ENCODE results near the gene ZNF324B.

ZNF324B gene

GRCh38 chr19:58429745-58430144 lies 21.7 kb upstream of the ZNF324B start:
- Histone ChIP-seq H3K4me2 (ENCODE audit: insufficient read depth, low read length, poor library complexity, severe bottlenecking) (no peak overlapping the region), H3K4ac (ENCODE audit: low read length) (no peak overlapping the region), H3K36me3 (replicated peaks in 1 of 2; ENCODE audit: control insufficient read depth in 2 of 2, insufficient read depth in 2 of 2, low read length in 2 of 2) (peaks cover 28 to 53% of the 10 kb centered on the region in 2 donors), H3K4me1 (ENCODE audit: control insufficient read depth in 2 of 2, insufficient read depth in 1 of 2, low read depth in 1 of 2, low read length in 2 of 2) (no peaks in the 10 kb centered on the region), H3K27me3 (ENCODE audit: control insufficient read depth in 3 of 3, insufficient read depth in 3 of 3, low read depth in 1 of 3, low read length in 3 of 3) (no peaks in the 10 kb centered on the region), H3K9ac (ENCODE audit: low read depth, low read length, poor library complexity) (no peak overlapping the region), H3K4me3 (ENCODE audit: low read length in 2 of 2) (no peak overlapping the region), H4K8ac (ENCODE audit: low read depth, low read length) (no peak overlapping the region), H3K79me1 (ENCODE audit: low read depth, low read length) (no peaks in the 10 kb centered on the region), H3K9me3 (replicated peaks in 1 of 2; ENCODE audit: control insufficient read depth in 2 of 2, insufficient read depth in 1 of 2, low read depth in 1 of 2, low read length in 2 of 2) (peaks cover 63 to 73% of the 10 kb centered on the region in 2 donors), H2BK15ac (ENCODE audit: low read length) (no peak overlapping the region), H2AK5ac (ENCODE audit: low read depth, low read length) (no peak overlapping the region), H2BK12ac (ENCODE audit: low read length) (no peak overlapping the region), H3K18ac (ENCODE audit: low read length) (no peak overlapping the region), H3K14ac (ENCODE audit: low read length) (no peak overlapping the region), H2BK120ac (ENCODE audit: low read depth, low read length) (no peak overlapping the region), H2AFZ (ENCODE audit: low read length) (no peak overlapping the region), H3K27ac (replicated peaks; ENCODE audit: low read length) (no peak overlapping the region), H3K23ac (ENCODE audit: low read depth, low read length, poor library complexity) (no peak overlapping the region), H2BK5ac (ENCODE audit: low read length) (no peak overlapping the region), H4K91ac (ENCODE audit: low read depth, low read length, poor library complexity) (no peak overlapping the region)
- DNase-seq (ENCODE audit: low spot score) = no peak

GRCh38 chr19:58434217-58434616 lies 17.2 kb upstream of the ZNF324B start:
- Histone ChIP-seq H3K23ac (ENCODE audit: low read depth, low read length, poor library complexity) (no peak overlapping the region), H3K27me3 (ENCODE audit: control insufficient read depth in 3 of 3, insufficient read depth in 3 of 3, low read depth in 1 of 3, low read length in 3 of 3) (no peaks in the 10 kb centered on the region), H3K9me3 (replicated peaks in 1 of 2; ENCODE audit: control insufficient read depth in 2 of 2, insufficient read depth in 1 of 2, low read depth in 1 of 2, low read length in 2 of 2) (peaks cover 62 to 91% of the 10 kb centered on the region in 2 donors), H2AK5ac (ENCODE audit: low read depth, low read length) (no peak overlapping the region), H3K36me3 (replicated peaks in 1 of 2; ENCODE audit: control insufficient read depth in 2 of 2, insufficient read depth in 2 of 2, low read length in 2 of 2) (peaks cover 38 to 79% of the 10 kb centered on the region in 2 donors), H3K14ac (ENCODE audit: low read length) (no peak overlapping the region), H3K4me1 (ENCODE audit: control insufficient read depth in 2 of 2, insufficient read depth in 1 of 2, low read depth in 1 of 2, low read length in 2 of 2) (peaks cover 0 to 3% of the 10 kb centered on the region in 2 donors), H3K4me2 (ENCODE audit: insufficient read depth, low read length, poor library complexity, severe bottlenecking) (no peak overlapping the region), H3K27ac (replicated peaks; ENCODE audit: low read length) (no peak overlapping the region), H2BK15ac (ENCODE audit: low read length) (no peak overlapping the region), H2BK120ac (ENCODE audit: low read depth, low read length) (no peak overlapping the region), H4K8ac (ENCODE audit: low read depth, low read length) (no peak overlapping the region), H3K4ac (ENCODE audit: low read length) (no peak overlapping the region), H3K18ac (ENCODE audit: low read length) (no peak overlapping the region), H2AFZ (ENCODE audit: low read length) (no peak overlapping the region), H2BK5ac (ENCODE audit: low read length) (no peak overlapping the region), H3K4me3 (ENCODE audit: low read length in 2 of 2) (no peak overlapping the region), H3K79me1 (ENCODE audit: low read depth, low read length) (peaks cover 3% of the 10 kb centered on the region), H4K91ac (ENCODE audit: low read depth, low read length, poor library complexity) (no peak overlapping the region), H3K9ac (ENCODE audit: low read depth, low read length, poor library complexity) (no peak overlapping the region), H2BK12ac (ENCODE audit: low read length) (no peak overlapping the region)
- no CpG with 5 or more reads among the region's 2 CpGs for WGBS, 2 donors (ENCODE audit: extremely low coverage in 2 of 2, insufficient read length in 2 of 2, insufficient replicate concordance in 1 of 2)
- DNase-seq (ENCODE audit: low spot score) = no peak

- H3K18ac ChIP-seq (ENCODE audit: low read length) = peak within 1 kb of the TSS; percentile 92
- no CpG with 5 or more reads among the region's 59 CpGs for WGBS, 2 donors (ENCODE audit: extremely low coverage in 2 of 2, insufficient read length in 2 of 2, insufficient replicate concordance in 1 of 2)
These were observed 11.6 kb upstream of the ZNF324B start, which contains the start of gene ZNF132 for GRCh38 chr19:58439576-58440554. ZNF132 (minus strand) TSS chr19:58440153; CDS start chr19:58439821, 332 bp downstream.

GRCh38 chr19:58440556-58440955 lies 10.9 kb upstream of the ZNF324B start:
- WGBS, 2 donors (ENCODE audit: extremely low coverage in 2 of 2, insufficient read length in 2 of 2, insufficient replicate concordance in 1 of 2) = no CpG with 5 or more reads among the region's 31 CpGs
- Histone ChIP-seq H3K27me3 (ENCODE audit: control insufficient read depth in 3 of 3, insufficient read depth in 3 of 3, low read depth in 1 of 3, low read length in 3 of 3) (no peaks in the 10 kb centered on the region), H2AK5ac (ENCODE audit: low read depth, low read length) (peak overlapping the region; percentile 66), H3K27ac (replicated peaks; ENCODE audit: low read length) (no peak overlapping the region), H2BK15ac (ENCODE audit: low read length) (no peak overlapping the region), H3K4ac (ENCODE audit: low read length) (no peak overlapping the region), H3K4me2 (ENCODE audit: insufficient read depth, low read length, poor library complexity, severe bottlenecking) (peak overlapping the region; percentile 93), H2BK120ac (ENCODE audit: low read depth, low read length) (no peak overlapping the region), H4K91ac (ENCODE audit: low read depth, low read length, poor library complexity) (no peak overlapping the region), H3K36me3 (replicated peaks in 1 of 2; ENCODE audit: control insufficient read depth in 2 of 2, insufficient read depth in 2 of 2, low read length in 2 of 2) (peaks cover 5 to 23% of the 10 kb centered on the region in 2 donors), H2BK12ac (ENCODE audit: low read length) (no peak overlapping the region), H2AFZ (ENCODE audit: low read length) (peak overlapping the region; percentile 82), H3K18ac (ENCODE audit: low read length) (peak overlapping the region; percentile 92), H3K79me1 (ENCODE audit: low read depth, low read length) (peaks cover 6% of the 10 kb centered on the region), H3K14ac (ENCODE audit: low read length) (peak overlapping the region; percentile 21), H2BK5ac (ENCODE audit: low read length) (no peak overlapping the region), H3K9ac (ENCODE audit: low read depth, low read length, poor library complexity) (peak overlapping the region; percentile 60), H3K9me3 (replicated peaks in 1 of 2; ENCODE audit: control insufficient read depth in 2 of 2, insufficient read depth in 1 of 2, low read depth in 1 of 2, low read length in 2 of 2) (peaks cover 21 to 30% of the 10 kb centered on the region in 2 donors), H4K8ac (ENCODE audit: low read depth, low read length) (no peak overlapping the region), H3K23ac (ENCODE audit: low read depth, low read length, poor library complexity) (no peak overlapping the region), H3K4me3 (ENCODE audit: low read length in 2 of 2) (peak overlapping the region; percentile 69 to 83), H3K4me1 (ENCODE audit: control insufficient read depth in 2 of 2, insufficient read depth in 1 of 2, low read depth in 1 of 2, low read length in 2 of 2) (peaks cover 0 to 10% of the 10 kb centered on the region in 2 donors)
- DNase-seq (ENCODE audit: low spot score) = no peak

More at GRCh38 chr19:58439576-58440554, 11.6 kb upstream of the ZNF324B start, which contains the start of gene ZNF132:
- no peak within 1 kb of the TSS for H2BK12ac ChIP-seq (ENCODE audit: low read length)
- peaks cover 6% of the 10 kb centered on the region for H3K79me1 ChIP-seq (ENCODE audit: low read depth, low read length)
- H2BK15ac ChIP-seq (ENCODE audit: low read length) = no peak within 1 kb of the TSS
- no peak within 1 kb of the TSS for H3K27ac ChIP-seq (replicated peaks; ENCODE audit: low read length)
- H3K4ac ChIP-seq (ENCODE audit: low read length) = peak within 1 kb of the TSS; percentile 79
- peak; percentile 97 for DNase-seq (ENCODE audit: low spot score)
- peak within 1 kb of the TSS; percentile 82 for H2AFZ ChIP-seq (ENCODE audit: low read length)
- peaks cover 25 to 37% of the 10 kb centered on the region in 2 donors for H3K9me3 ChIP-seq (replicated peaks in 1 of 2; ENCODE audit: control insufficient read depth in 2 of 2, insufficient read depth in 1 of 2, low read depth in 1 of 2, low read length in 2 of 2)
- peaks cover 0 to 10% of the 10 kb centered on the region in 2 donors for H3K4me1 ChIP-seq (ENCODE audit: control insufficient read depth in 2 of 2, insufficient read depth in 1 of 2, low read depth in 1 of 2, low read length in 2 of 2)
- H4K91ac ChIP-seq (ENCODE audit: low read depth, low read length, poor library complexity) = no peak within 1 kb of the TSS
- peaks cover 9 to 30% of the 10 kb centered on the region in 2 donors for H3K36me3 ChIP-seq (replicated peaks in 1 of 2; ENCODE audit: control insufficient read depth in 2 of 2, insufficient read depth in 2 of 2, low read length in 2 of 2)
- H3K23ac ChIP-seq (ENCODE audit: low read depth, low read length, poor library complexity) = peak within 1 kb of the TSS; percentile 40
- H3K27me3 ChIP-seq (ENCODE audit: control insufficient read depth in 3 of 3, insufficient read depth in 3 of 3, low read depth in 1 of 3, low read length in 3 of 3) = no peaks in the 10 kb centered on the region
- peak within 1 kb of the TSS; percentile 66 for H2AK5ac ChIP-seq (ENCODE audit: low read depth, low read length)
- H3K4me3 ChIP-seq (ENCODE audit: low read length in 2 of 2) = peak within 1 kb of the TSS; percentile 69 to 87
- peak within 1 kb of the TSS; percentile 87 for H3K9ac ChIP-seq (ENCODE audit: low read depth, low read length, poor library complexity)
- H4K8ac ChIP-seq (ENCODE audit: low read depth, low read length) = no peak within 1 kb of the TSS
- H3K4me2 ChIP-seq (ENCODE audit: insufficient read depth, low read length, poor library complexity, severe bottlenecking) = peak within 1 kb of the TSS; percentile 93
- H2BK5ac ChIP-seq (ENCODE audit: low read length) = no peak within 1 kb of the TSS
- no peak within 1 kb of the TSS for H2BK120ac ChIP-seq (ENCODE audit: low read depth, low read length)
- peak within 1 kb of the TSS; percentile 73 for H3K14ac ChIP-seq (ENCODE audit: low read length)
